H9 (cell line): Measurements from ENCODE around the gene INTS4. TPM values are rescaled to one million over a fixed set of nuclear protein-coding genes. Genes with fewer than 3 reads are reported as not detected.

Source experiments
- DNase-seq: peaks from one replicate; pipeline ENCODE4 v3.0.0-alpha.2; 2017
- H2AFZ ChIP-seq: one replicate; pipeline ENCODE4 v1.6.1; 2013; ENCODE audit warnings: mild to moderate bottlenecking, low read length, control low read depth, moderate library complexity
- H2AK5ac ChIP-seq: 2 replicates; pipeline ENCODE4 v1.6.1; 2013; ENCODE audit warnings: low read length, control low read depth, mixed read lengths; ENCODE audit not compliant: insufficient read length
- H2BK120ac ChIP-seq: one replicate; pipeline ENCODE4 v1.6.1; 2013; ENCODE audit warnings: low read depth, mild to moderate bottlenecking, low read length, control low read depth, inconsistent platforms; ENCODE audit not compliant: poor library complexity, severe bottlenecking
- H2BK12ac ChIP-seq: 2 replicates; pipeline ENCODE4 v1.6.1; 2013; ENCODE audit warnings: low read length, control low read depth, mixed read lengths, low read depth; ENCODE audit not compliant: insufficient read length
- H2BK15ac ChIP-seq: 2 replicates; pipeline ENCODE4 v1.6.1; 2013; ENCODE audit warnings: low read depth, low read length, control low read depth
- H2BK20ac ChIP-seq: one replicate; pipeline ENCODE4 v1.6.1; 2013; ENCODE audit warnings: low read depth, mild to moderate bottlenecking, low read length, control low read depth, inconsistent platforms; ENCODE audit not compliant: poor library complexity, severe bottlenecking
- H2BK5ac ChIP-seq: 2 replicates; pipeline ENCODE4 v1.6.1; 2013; ENCODE audit warnings: low read length, control low read depth, mixed read lengths; ENCODE audit not compliant: insufficient read length
- H3K14ac ChIP-seq: 2 replicates; pipeline ENCODE4 v1.6.1; 2013; ENCODE audit warnings: low read length, control low read depth; ENCODE audit not compliant: insufficient read depth
- H3K18ac ChIP-seq: 2 replicates; pipeline ENCODE4 v1.6.1; 2013; ENCODE audit warnings: low read depth, mild to moderate bottlenecking, mixed read lengths, low read length, control low read depth; ENCODE audit not compliant: insufficient read length
- H3K23ac ChIP-seq: 2 replicates; pipeline ENCODE4 v1.6.1; 2013; ENCODE audit warnings: low read length, control low read depth, mixed read lengths, low read depth; ENCODE audit not compliant: insufficient read length
- H3K23me2 ChIP-seq: 2 replicates; pipeline ENCODE4 v1.6.1; 2013; ENCODE audit warnings: low read depth, mild to moderate bottlenecking, mixed read lengths, low read length, control low read depth; ENCODE audit not compliant: insufficient read length, poor library complexity, severe bottlenecking
- H3K27ac ChIP-seq: 2 replicates; pipeline ENCODE4 v1.5.1; 2013; ENCODE audit warnings: low read length, control low read depth, mixed read lengths, low read depth; ENCODE audit not compliant: insufficient read length
- H3K27me3 ChIP-seq: 2 replicates; pipeline ENCODE4 v1.6.1; 2013; ENCODE audit warnings: low read length, control low read depth, inconsistent platforms; ENCODE audit not compliant: insufficient read depth
- H3K4ac ChIP-seq: 2 replicates; pipeline ENCODE4 v1.6.1; 2013; ENCODE audit warnings: low read depth, mild to moderate bottlenecking, control low read depth, inconsistent platforms, low read length, moderate library complexity
- H3K4me1 ChIP-seq: 2 replicates; pipeline ENCODE4 v1.6.1; 2013; ENCODE audit warnings: low read length, control low read depth, inconsistent platforms; ENCODE audit not compliant: insufficient read depth
- H3K4me2 ChIP-seq: 2 replicates; pipeline ENCODE4 v1.6.1; 2013; ENCODE audit warnings: low read length, control low read depth, mixed read lengths; ENCODE audit not compliant: insufficient read length, insufficient read depth
- H3K56ac ChIP-seq: 2 replicates; pipeline ENCODE4 v1.6.1; 2013; ENCODE audit warnings: low read depth, mild to moderate bottlenecking, mixed read lengths, low read length, control low read depth; ENCODE audit not compliant: insufficient read length
- H3K79me1 ChIP-seq: 2 replicates; pipeline ENCODE4 v1.6.1; 2013; ENCODE audit warnings: low read depth, mild to moderate bottlenecking, moderate library complexity, low read length, control low read depth, inconsistent platforms; ENCODE audit not compliant: insufficient read depth, poor library complexity, severe bottlenecking
- H3K79me2 ChIP-seq: 2 replicates; pipeline ENCODE4 v1.6.1; 2013; ENCODE audit warnings: low read length, control low read depth, inconsistent platforms; ENCODE audit not compliant: insufficient read depth
- H3K9ac ChIP-seq: 2 replicates; pipeline ENCODE4 v1.6.1; 2013; ENCODE audit warnings: low read length, control low read depth, mixed read lengths; ENCODE audit not compliant: insufficient read length; ENCODE audit errors: extremely low read depth
- H3K9me3 ChIP-seq: one replicate; pipeline ENCODE4 v1.6.1; 2013; ENCODE audit warnings: low read depth, low read length, inconsistent platforms; ENCODE audit not compliant: control insufficient read depth
- H3T11ph ChIP-seq: one replicate; pipeline ENCODE4 v1.6.1; 2013; ENCODE audit warnings: mild to moderate bottlenecking, low read length, control low read depth, inconsistent platforms
- H4K20me1 ChIP-seq: one replicate; pipeline ENCODE4 v1.6.1; 2013; ENCODE audit not compliant: control insufficient read depth, insufficient read length, insufficient read depth
- H4K5ac ChIP-seq: 2 replicates; pipeline ENCODE4 v1.6.1; 2013; ENCODE audit warnings: low read depth, mild to moderate bottlenecking, mixed read lengths, low read length, control low read depth; ENCODE audit not compliant: insufficient read length
- H4K8ac ChIP-seq: replicated peaks from 2 replicates; pipeline ENCODE4 v1.6.1; 2013; ENCODE audit warnings: low read length, control low read depth, mixed read lengths, low read depth; ENCODE audit not compliant: insufficient read length
- H4K91ac ChIP-seq: 2 replicates; pipeline ENCODE4 v1.6.1; 2013; ENCODE audit warnings: low read depth, mild to moderate bottlenecking, moderate library complexity, mixed read lengths, low read length, control low read depth; ENCODE audit not compliant: insufficient read length
- H3K27ac Mint-ChIP-seq, 3 experiments: 2 replicates in 2 of 3; 3 replicates in 1 of 3; pipeline ENCODE4 v1.8.0; 2020 to 2021; ENCODE audit warnings: mixed read lengths in 3 of 3, mild to moderate bottlenecking in 1 of 3, moderate library complexity in 1 of 3
- H3K27me3 Mint-ChIP-seq: 2 replicates; pipeline ENCODE4 v1.8.0; 2021; ENCODE audit warnings: low read depth, mild to moderate bottlenecking, moderate library complexity, mixed read lengths
- H3K36me3 Mint-ChIP-seq, 3 experiments: 2 replicates in 2 of 3; 3 replicates in 1 of 3; pipeline ENCODE4 v1.8.0; 2020 to 2021; ENCODE audit warnings: low read depth in 3 of 3, mixed read lengths in 3 of 3; ENCODE audit not compliant: insufficient read depth in 1 of 3
- H3K4me1 Mint-ChIP-seq, 2 experiments: 2 replicates each; pipeline ENCODE4 v1.8.0; 2020; ENCODE audit warnings: mixed read lengths in 2 of 2
- H3K4me3 Mint-ChIP-seq, 2 experiments: 2 replicates in 1 of 2; 3 replicates in 1 of 2; pipeline ENCODE4 v1.8.0; 2020 to 2021; ENCODE audit warnings: mild to moderate bottlenecking in 2 of 2, mixed read lengths in 2 of 2, moderate library complexity in 1 of 2
- H3K9me3 Mint-ChIP-seq, 2 experiments: 2 replicates in 1 of 2; 3 replicates in 1 of 2; pipeline ENCODE4 v1.8.0; 2020; ENCODE audit warnings: mild to moderate bottlenecking in 2 of 2, mixed read lengths in 2 of 2, moderate library complexity in 1 of 2
- WGBS: extraction: QIAGEN DNeasy Blood & Tissue Kit; methylation state at CpG from one replicate; pipeline ENCODE4 v1.1.7; 2013; ENCODE audit warnings: missing lambda C conversion rate, low lambda C conversion rate, mixed read lengths; ENCODE audit not compliant: insufficient read length; ENCODE audit errors: extremely low coverage; 5-methylcytosine and 5-hydroxymethylcytosine counted together
- total RNA-seq: library from RNA; stranded (reverse); gene quantifications from 2 replicates; pipeline ENCODE4 v1.2.1, GENCODE V29; 2021
- TF ChIP-seq, protein P1 (sequence below): fragments of 200-600 bp; sonication (generic); conservative IDR thresholded peaks from 3 replicates; pipeline ENCODE4 v1.8.0; 2021; ENCODE audit warnings: antibody characterized with exemption, mild to moderate bottlenecking

The INTS4 gene
- total RNA-seq, 1 experiment from 2014 or later = 38.6 TPM

DNA sequence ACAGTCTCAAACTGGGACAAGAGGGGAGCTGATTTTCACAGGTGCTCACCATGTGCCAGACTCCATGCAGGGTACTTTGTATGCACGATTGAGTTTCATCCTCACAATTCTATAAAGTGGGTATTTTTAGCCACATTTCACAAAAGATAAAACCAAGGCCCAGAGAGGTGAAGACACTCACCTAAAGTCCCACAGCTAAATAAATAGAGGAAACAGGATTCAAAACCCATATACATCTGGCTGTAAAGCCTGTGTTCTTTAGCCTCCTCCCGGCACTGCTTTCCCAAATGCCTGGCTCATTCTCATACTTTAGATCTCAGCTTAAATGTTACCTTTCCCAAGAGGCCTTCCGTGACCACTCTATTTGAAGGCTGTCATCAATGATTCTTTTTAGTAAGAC is 41.8 kb upstream of the INTS4 start:
- H2BK12ac ChIP-seq = no peak overlapping the region
- H4K91ac ChIP-seq = no peak overlapping the region
- no peak overlapping the region for H2BK15ac ChIP-seq
- no peak overlapping the region for H3K56ac ChIP-seq
- H2AK5ac ChIP-seq = no peak overlapping the region
- no peaks in the 10 kb centered on the region for H3K9me3 ChIP-seq
- H2BK20ac ChIP-seq = no peak overlapping the region
- DNase-seq = no peak
- H3K27ac Mint-ChIP-seq = no peak overlapping the region
- no peak overlapping the region for H3K23ac ChIP-seq
- H2BK5ac ChIP-seq = no peak overlapping the region
- peaks cover 10 to 17% of the 10 kb centered on the region in 2 experiments for H3K4me1 Mint-ChIP-seq
- H3K27me3 Mint-ChIP-seq = no peaks in the 10 kb centered on the region
- H3K4me1 ChIP-seq = no peaks in the 10 kb centered on the region
- no peak overlapping the region for H3K18ac ChIP-seq
- peaks cover 2% of the 10 kb centered on the region for H3K23me2 ChIP-seq
- H3K14ac ChIP-seq = no peak overlapping the region
- H4K8ac ChIP-seq = no peak overlapping the region
- H3K36me3 Mint-ChIP-seq = no peaks in the 10 kb centered on the region
- WGBS = no CpG with 5 or more reads among the region's 3 CpGs
- no peak overlapping the region for H3K4me3 Mint-ChIP-seq
- H4K20me1 ChIP-seq = no peaks in the 10 kb centered on the region
- no peaks in the 10 kb centered on the region for H3K79me1 ChIP-seq
- TF ChIP-seq, protein P1, sequence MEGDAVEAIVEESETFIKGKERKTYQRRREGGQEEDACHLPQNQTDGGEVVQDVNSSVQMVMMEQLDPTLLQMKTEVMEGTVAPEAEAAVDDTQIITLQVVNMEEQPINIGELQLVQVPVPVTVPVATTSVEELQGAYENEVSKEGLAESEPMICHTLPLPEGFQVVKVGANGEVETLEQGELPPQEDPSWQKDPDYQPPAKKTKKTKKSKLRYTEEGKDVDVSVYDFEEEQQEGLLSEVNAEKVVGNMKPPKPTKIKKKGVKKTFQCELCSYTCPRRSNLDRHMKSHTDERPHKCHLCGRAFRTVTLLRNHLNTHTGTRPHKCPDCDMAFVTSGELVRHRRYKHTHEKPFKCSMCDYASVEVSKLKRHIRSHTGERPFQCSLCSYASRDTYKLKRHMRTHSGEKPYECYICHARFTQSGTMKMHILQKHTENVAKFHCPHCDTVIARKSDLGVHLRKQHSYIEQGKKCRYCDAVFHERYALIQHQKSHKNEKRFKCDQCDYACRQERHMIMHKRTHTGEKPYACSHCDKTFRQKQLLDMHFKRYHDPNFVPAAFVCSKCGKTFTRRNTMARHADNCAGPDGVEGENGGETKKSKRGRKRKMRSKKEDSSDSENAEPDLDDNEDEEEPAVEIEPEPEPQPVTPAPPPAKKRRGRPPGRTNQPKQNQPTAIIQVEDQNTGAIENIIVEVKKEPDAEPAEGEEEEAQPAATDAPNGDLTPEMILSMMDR = no peak
- no peaks in the 10 kb centered on the region for H3K79me2 ChIP-seq
- H3T11ph ChIP-seq = no peak overlapping the region
- H2BK120ac ChIP-seq = no peak overlapping the region
- H2AFZ ChIP-seq = no peak overlapping the region
- no peak overlapping the region for H3K4me2 ChIP-seq
- H3K4ac ChIP-seq = no peak overlapping the region
- H3K9me3 Mint-ChIP-seq = no peaks in the 10 kb centered on the region; a peak in 1 of 5 replicates
- no peaks in the 10 kb centered on the region for H3K27me3 ChIP-seq
- no peak overlapping the region for H3K27ac ChIP-seq
- no peak overlapping the region for H3K9ac ChIP-seq
- no peak overlapping the region for H4K5ac ChIP-seq
